Lung (tissue), 12 donors: ENCODE results near the gene SLC6A8. TPM values are rescaled to one million over a fixed set of nuclear protein-coding genes. Genes with fewer than 3 reads are reported as not detected.
A peak's percentile ranks its signal among the peaks of the same experiment; 100 is the strongest.

Experiments used
- ATAC-seq: fragments of 200-7000 bp; cut with Tn5 transposase; one replicate; pipeline ENCODE4 v1.9.1; 2020; ENCODE audit warnings: moderate number of reproducible peaks; ENCODE audit not compliant: insufficient read depth, low FRiP score
- DNase-seq, 3 donors: peaks; one replicate each; pipeline ENCODE4 v3.0.0-alpha.2; 2013 to 2017
- H3K27ac ChIP-seq, 2 donors: one replicate each; pipeline ENCODE4 v1.5.1; 2013; ENCODE audit warnings: mild to moderate bottlenecking in 2 of 2, moderate library complexity in 2 of 2, control low read depth in 1 of 2, inconsistent platforms in 1 of 2, low read depth in 1 of 2, low read length in 1 of 2
- H3K27me3 ChIP-seq, 3 donors: one replicate each; pipeline ENCODE4 v1.5.1; 2013; ENCODE audit warnings: low read length in 2 of 3; ENCODE audit not compliant: control insufficient read depth in 3 of 3, insufficient read depth in 3 of 3
- H3K36me3 ChIP-seq, 4 donors: one replicate each; pipeline ENCODE4 v1.5.1; 2013; ENCODE audit warnings: low read length in 4 of 4, mild to moderate bottlenecking in 1 of 4, moderate library complexity in 1 of 4; ENCODE audit not compliant: control insufficient read depth in 4 of 4, insufficient read depth in 4 of 4
- H3K4me1 ChIP-seq, 5 donors: one replicate each; pipeline ENCODE4 v1.5.1; 2013; ENCODE audit warnings: low read length in 5 of 5, mild to moderate bottlenecking in 2 of 5, moderate library complexity in 1 of 5; ENCODE audit not compliant: control insufficient read depth in 5 of 5, insufficient read depth in 5 of 5
- H3K4me3 ChIP-seq: one replicate; pipeline ENCODE4 v1.5.1; 2013; ENCODE audit warnings: mild to moderate bottlenecking, control low read depth, moderate library complexity
- H3K9ac ChIP-seq, 2 donors: one replicate each; pipeline ENCODE4 v1.5.1; 2013; ENCODE audit warnings: low read length in 2 of 2, control low read depth in 1 of 2; ENCODE audit not compliant: insufficient read depth in 1 of 2
- H3K9me3 ChIP-seq, 4 donors: one replicate each; pipeline ENCODE4 v1.5.1; 2013; ENCODE audit warnings: low read length in 3 of 4, mild to moderate bottlenecking in 1 of 4, moderate library complexity in 1 of 4; ENCODE audit not compliant: control insufficient read depth in 4 of 4, insufficient read depth in 3 of 4
- CTCF ChIP-seq: IDR thresholded peaks from 2 replicates; pipeline ENCODE4 v1.5.1; 2012; ENCODE audit warnings: mild to moderate bottlenecking; ENCODE audit errors: control extremely low read depth, extremely low read depth
- WGBS, 2 donors: extraction: QIAGEN DNeasy Blood & Tissue Kit; methylation state at CpG; one replicate each; pipeline ENCODE4 v1.1.7; 2013; 5-methylcytosine and 5-hydroxymethylcytosine counted together
- polyA plus RNA-seq, 2 donors: library from polyadenylated mRNA; stranded (reverse); fragments of 200-250 nt; gene quantifications; one replicate each; pipeline ENCODE4 v1.2.1, GENCODE V29; 2013
- total RNA-seq, 2 donors: library from RNA; depleted of rRNA in 1 of 2; stranded (reverse); fragments of >200 nt in 1 of 2; gene quantifications; one replicate each; pipeline ENCODE4 v1.2.1, GENCODE V29; 2014 to 2021
- donor health status: control.
- donor health status: control.
- donor health status: Bipolar disorder and iron deficiency.
- donor health status: healthy.
- donor health status: DM: yes; HTN: yes; CAD: no.

Gene SLC6A8
- total and polyA plus RNA-seq, 4 donors, result 5.3 to 21.5 (median 9.9) TPM

GRCh38 chrX:153714256-153714655, 26.5 kb downstream of the SLC6A8 start:
- Histone ChIP-seq H3K4me3 (no peak overlapping the region), H3K4me1 (no peaks in the 10 kb centered on the region), H3K9me3 (no peaks in the 10 kb centered on the region), H3K36me3 (peaks cover 2 to 18% (median 7%) of the 10 kb centered on the region in 4 donors), H3K9ac (no peak overlapping the region), H3K27me3 (no peaks in the 10 kb centered on the region), H3K27ac (no peak overlapping the region)
- WGBS, 2 donors, result 76 to 82% methylated on average over 3 of the region's 3 CpGs
- DNase-seq, result no peak
- TF ChIP-seq CTCF, result no peak
- no peak for ATAC-seq

- WGBS, 2 donors, result 91% methylated on average over 9 of the region's 9 CpGs
- Histone ChIP-seq H3K27me3 (no peaks in the 10 kb centered on the region), H3K4me3 (no peak overlapping the region), H3K9me3 (peaks cover 0 to 3% (median under 1%) of the 10 kb centered on the region in 4 donors), H3K36me3 (peaks cover 3 to 17% (median 9%) of the 10 kb centered on the region in 4 donors), H3K4me1 (peaks cover 0 to 1% (median 0%) of the 10 kb centered on the region in 5 donors), H3K27ac (no peak overlapping the region), H3K9ac (no peak overlapping the region)
- ATAC-seq (no peak), DNase-seq (no peak)
- no peak for TF ChIP-seq CTCF
Observed at GRCh38 chrX:153717445-153717844, 29.7 kb downstream of the SLC6A8 start.

- DNase-seq (no peak), ATAC-seq (no peak)
- H3K9ac ChIP-seq, result no peak overlapping the region
- no peaks in the 10 kb centered on the region for H3K27me3 ChIP-seq
- WGBS, 2 donors, result 75 to 90% methylated on average over 2 of the region's 2 CpGs
- H3K9me3 ChIP-seq, result peaks cover 0 to 6% (median 1%) of the 10 kb centered on the region in 4 donors
- H3K27ac ChIP-seq, result peak overlapping the region in 1 of 2 donors; percentile 6
- no peak overlapping the region for H3K4me3 ChIP-seq
- H3K4me1 ChIP-seq, result peaks cover 0 to 8% (median 2%) of the 10 kb centered on the region in 5 donors
- TF ChIP-seq CTCF, result no peak
- H3K36me3 ChIP-seq, result peaks cover 3 to 15% (median 9%) of the 10 kb centered on the region in 4 donors
Observed at GRCh38 chrX:153719238-153719637, 31.5 kb downstream of the SLC6A8 start.

GRCh38 chrX:153719701-153720100, 32.0 kb downstream of the SLC6A8 start:
- no peak for DNase-seq
- peaks cover 0 to 6% (median 1%) of the 10 kb centered on the region in 4 donors for H3K9me3 ChIP-seq
- H3K36me3 ChIP-seq, result peaks cover 3 to 14% (median 9%) of the 10 kb centered on the region in 4 donors
- H3K27ac ChIP-seq, result peak overlapping the region in 1 of 2 donors; percentile 6
- H3K4me1 ChIP-seq, result peaks cover 0 to 8% (median 2%) of the 10 kb centered on the region in 5 donors
- H3K9ac ChIP-seq, result no peak overlapping the region
- TF ChIP-seq CTCF, result no peak
- H3K4me3 ChIP-seq, result no peak overlapping the region
- 66 to 85% methylated on average over 2 of the region's 2 CpGs for WGBS, 2 donors
- H3K27me3 ChIP-seq, result no peaks in the 10 kb centered on the region
- ATAC-seq, result no peak
